ENCODE results near the gene ADGRL1. TPM values are rescaled to one million over a fixed set of nuclear protein-coding genes. Genes with fewer than 3 reads are reported as not detected.
A peak's percentile ranks its signal among the peaks of the same experiment; 100 is the strongest.

The ADGRL1 gene
- total and polyA plus RNA-seq, 2 donors, result 3.6 to 8.4 TPM

DNA sequence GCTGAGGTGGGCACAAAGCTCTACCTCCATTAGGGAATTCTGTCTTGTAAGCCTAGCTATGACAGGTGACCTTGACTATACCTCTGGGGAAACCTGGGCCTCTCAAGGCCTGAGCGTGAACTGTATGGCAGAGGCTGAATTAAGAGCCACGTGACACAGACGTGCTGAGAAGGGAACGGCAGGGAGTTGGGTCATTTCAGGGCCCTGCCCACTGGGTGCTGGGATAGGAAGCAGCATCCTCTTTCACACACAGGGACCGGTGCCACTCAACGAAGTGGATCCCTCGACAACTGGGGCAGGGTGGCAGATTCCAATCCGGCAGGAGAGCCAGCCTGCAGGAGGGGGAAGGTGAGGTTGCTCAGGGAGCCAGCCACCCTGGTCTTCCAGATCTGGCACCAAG is 78.8 kb downstream of the ADGRL1 start:
- Histone ChIP-seq H3K9me3 (ENCODE audit: control insufficient read depth in 2 of 2, insufficient read depth in 1 of 2, low read length in 1 of 2) (no peaks in the 10 kb centered on the region), H3K27ac (ENCODE audit: low read depth in 1 of 2, low read length in 1 of 2) (no peak overlapping the region), H3K36me3 (ENCODE audit: control insufficient read depth in 2 of 2, insufficient read depth in 2 of 2, low read length in 1 of 2) (peaks cover 48 to 56% of the 10 kb centered on the region in 2 donors), H3K4me3 (ENCODE audit: low read length in 2 of 2) (no peak overlapping the region), H3K27me3 (ENCODE audit: control insufficient read depth in 2 of 2, insufficient read depth in 1 of 2, low read length in 1 of 2) (no peaks in the 10 kb centered on the region), H3K4me1 (ENCODE audit: control insufficient read depth in 2 of 2, insufficient read depth in 2 of 2, low read length in 2 of 2) (no peaks in the 10 kb centered on the region)
- DNase-seq (ENCODE audit: low read depth in 6 of 9, low spot score in 9 of 9), result no peak
- WGBS, result 96% methylated on average over 8 of the region's 8 CpGs

DNA sequence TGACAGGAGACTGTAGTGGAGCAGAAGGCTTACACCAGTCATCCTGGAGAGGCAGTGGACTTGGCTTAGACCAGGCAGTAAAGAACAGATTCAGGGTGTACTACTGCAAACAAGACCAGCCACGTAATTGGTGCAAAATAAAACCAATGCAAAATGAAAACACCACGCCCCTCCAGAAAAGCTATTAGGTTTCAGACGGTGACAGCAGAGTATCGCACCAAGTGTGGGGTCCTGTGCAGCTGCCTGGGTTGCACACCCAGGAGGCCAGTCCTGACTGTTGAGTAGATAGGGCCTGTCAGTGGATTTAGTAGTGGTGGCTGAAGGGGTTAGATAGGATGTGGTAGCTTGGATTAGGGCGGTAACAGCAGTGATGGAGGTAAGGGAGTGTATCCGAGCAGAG is 83.0 kb downstream of the ADGRL1 start:
- Histone ChIP-seq H3K36me3 (ENCODE audit: control insufficient read depth in 2 of 2, insufficient read depth in 2 of 2, low read length in 1 of 2) (peaks cover 40 to 44% of the 10 kb centered on the region in 2 donors), H3K27me3 (ENCODE audit: control insufficient read depth in 2 of 2, insufficient read depth in 1 of 2, low read length in 1 of 2) (no peaks in the 10 kb centered on the region), H3K4me1 (ENCODE audit: control insufficient read depth in 2 of 2, insufficient read depth in 2 of 2, low read length in 2 of 2) (peaks cover 0 to 9% of the 10 kb centered on the region in 2 donors), H3K9me3 (ENCODE audit: control insufficient read depth in 2 of 2, insufficient read depth in 1 of 2, low read length in 1 of 2) (no peaks in the 10 kb centered on the region), H3K27ac (ENCODE audit: low read depth in 1 of 2, low read length in 1 of 2) (no peak overlapping the region), H3K4me3 (ENCODE audit: low read length in 2 of 2) (no peak overlapping the region)
- 95% methylated on average over 6 of the region's 6 CpGs for WGBS
- no peak for DNase-seq (ENCODE audit: low read depth in 6 of 9, low spot score in 9 of 9)

DNA sequence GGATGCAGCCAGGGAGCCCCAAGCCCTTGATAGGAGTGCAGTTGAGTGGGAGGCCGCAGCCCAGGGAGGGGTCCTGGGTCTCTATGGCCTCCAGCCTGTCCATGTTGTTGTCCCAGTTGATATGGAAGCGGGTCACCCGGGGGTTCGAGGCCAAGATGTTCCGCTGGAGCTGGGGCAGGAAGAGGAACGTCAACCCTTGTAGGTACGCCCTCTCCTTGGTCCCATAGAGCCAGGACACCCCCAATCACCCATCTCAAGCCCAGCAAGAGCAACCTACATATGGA is 85.5 kb downstream of the ADGRL1 start:
- no peaks in the 10 kb centered on the region for H3K9me3 ChIP-seq (ENCODE audit: control insufficient read depth in 2 of 2, insufficient read depth in 1 of 2, low read length in 1 of 2)
- WGBS, result 97% methylated on average over 7 of the region's 7 CpGs

DNA sequence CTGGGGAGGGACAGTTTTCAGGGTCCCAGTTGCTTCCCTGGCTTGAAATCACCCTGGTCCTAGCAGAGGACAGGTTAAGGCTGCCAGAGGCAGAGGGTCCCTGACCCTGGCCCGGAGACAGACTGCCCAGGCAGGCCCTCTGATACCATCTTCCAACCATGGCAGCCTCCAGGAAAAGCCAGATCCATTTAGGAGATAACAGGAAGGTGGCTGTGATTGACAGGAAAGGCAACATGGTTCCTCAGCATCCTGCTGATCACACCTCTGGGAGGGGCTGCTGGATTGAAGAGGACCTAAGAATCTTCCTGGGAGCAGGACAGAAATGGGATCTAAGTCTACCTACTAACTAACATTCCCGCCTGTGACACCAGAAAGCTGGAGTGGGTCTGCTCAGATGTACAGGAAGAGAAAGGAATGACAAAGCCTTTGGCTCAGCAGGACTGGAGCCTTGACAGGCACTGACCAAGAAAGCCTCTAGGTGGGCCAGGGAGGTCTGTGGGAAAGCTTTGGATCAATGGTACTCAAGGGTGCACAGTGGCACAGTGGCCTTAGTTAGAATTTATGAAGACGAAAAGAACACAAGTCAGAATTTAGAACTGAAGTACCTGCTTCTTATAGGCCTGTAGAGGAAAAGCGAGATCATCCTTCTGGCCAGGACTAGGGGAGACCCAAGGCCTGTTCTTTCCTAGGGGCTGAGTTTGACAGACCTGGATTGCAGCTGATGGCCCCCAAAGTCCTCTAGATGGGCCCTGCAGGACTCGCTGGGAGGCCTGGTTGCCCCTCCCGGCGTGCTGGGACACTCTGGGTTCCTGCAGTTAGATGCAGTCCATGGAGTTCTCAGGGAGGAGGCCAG is 86.1 kb downstream of the ADGRL1 start:
- Histone ChIP-seq H3K4me3 (ENCODE audit: low read length in 2 of 2) (no peak overlapping the region), H3K4me1 (ENCODE audit: control insufficient read depth in 2 of 2, insufficient read depth in 2 of 2, low read length in 2 of 2) (peaks cover 11 to 31% of the 10 kb centered on the region in 2 donors), H3K27me3 (ENCODE audit: control insufficient read depth in 2 of 2, insufficient read depth in 1 of 2, low read length in 1 of 2) (no peaks in the 10 kb centered on the region)

More for the DNA sequence above, 85.5 kb downstream of the ADGRL1 start:
- no peak overlapping the region for H3K27ac ChIP-seq (ENCODE audit: low read depth in 1 of 2, low read length in 1 of 2)
- H3K4me3 ChIP-seq (ENCODE audit: low read length in 2 of 2), result no peak overlapping the region
- H3K27me3 ChIP-seq (ENCODE audit: control insufficient read depth in 2 of 2, insufficient read depth in 1 of 2, low read length in 1 of 2), result no peaks in the 10 kb centered on the region
- DNase-seq (ENCODE audit: low read depth in 6 of 9, low spot score in 9 of 9), result no peak
- H3K4me1 ChIP-seq (ENCODE audit: control insufficient read depth in 2 of 2, insufficient read depth in 2 of 2, low read length in 2 of 2), result peaks cover 11 to 27% of the 10 kb centered on the region in 2 donors
- peaks cover 23 to 34% of the 10 kb centered on the region in 2 donors for H3K36me3 ChIP-seq (ENCODE audit: control insufficient read depth in 2 of 2, insufficient read depth in 2 of 2, low read length in 1 of 2)

DNA sequence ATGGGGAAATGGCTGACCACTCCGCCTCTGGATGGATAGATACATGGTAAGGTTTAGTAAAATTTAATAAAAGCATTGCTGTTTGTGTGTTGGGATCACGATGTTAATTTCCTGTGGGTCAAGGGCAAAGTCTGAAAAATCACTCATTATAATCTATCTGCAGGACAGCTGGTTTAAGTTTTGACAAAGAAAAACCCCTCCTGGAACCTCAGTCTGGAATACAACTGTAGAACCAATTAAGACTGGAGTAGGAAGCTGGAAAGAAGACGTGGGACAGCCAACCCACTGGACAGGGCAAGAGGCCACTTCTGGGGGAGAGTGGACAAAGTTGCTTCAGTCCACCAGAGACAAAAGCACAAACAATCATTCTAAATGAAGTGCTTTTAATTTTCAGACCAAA is 86.8 kb downstream of the ADGRL1 start:
- H3K9me3 ChIP-seq (ENCODE audit: control insufficient read depth in 2 of 2, insufficient read depth in 1 of 2, low read length in 1 of 2), result no peaks in the 10 kb centered on the region
- H3K36me3 ChIP-seq (ENCODE audit: control insufficient read depth in 2 of 2, insufficient read depth in 2 of 2, low read length in 1 of 2), result peaks cover 11 to 23% of the 10 kb centered on the region in 2 donors
- H3K4me1 ChIP-seq (ENCODE audit: control insufficient read depth in 2 of 2, insufficient read depth in 2 of 2, low read length in 2 of 2), result peaks cover 11 to 36% of the 10 kb centered on the region in 2 donors
- WGBS, result 88% methylated on average over 3 of the region's 3 CpGs
- DNase-seq (ENCODE audit: low read depth in 6 of 9, low spot score in 9 of 9), result no peak
- H3K27ac ChIP-seq (ENCODE audit: low read depth in 1 of 2, low read length in 1 of 2), result peak overlapping the region; percentile 34 to 90
- peak overlapping the region in 1 of 2 donors; percentile 85 for H3K4me3 ChIP-seq (ENCODE audit: low read length in 2 of 2)
- H3K27me3 ChIP-seq (ENCODE audit: control insufficient read depth in 2 of 2, insufficient read depth in 1 of 2, low read length in 1 of 2), result no peaks in the 10 kb centered on the region

More for the DNA sequence above, 86.1 kb downstream of the ADGRL1 start:
- no peak for DNase-seq (ENCODE audit: low read depth in 6 of 9, low spot score in 9 of 9)
- peaks cover 17 to 30% of the 10 kb centered on the region in 2 donors for H3K36me3 ChIP-seq (ENCODE audit: control insufficient read depth in 2 of 2, insufficient read depth in 2 of 2, low read length in 1 of 2)
- H3K9me3 ChIP-seq (ENCODE audit: control insufficient read depth in 2 of 2, insufficient read depth in 1 of 2, low read length in 1 of 2), result no peaks in the 10 kb centered on the region
- no peak overlapping the region for H3K27ac ChIP-seq (ENCODE audit: low read depth in 1 of 2, low read length in 1 of 2)
- WGBS, result 97% methylated on average over 7 of the region's 7 CpGs

DNA sequence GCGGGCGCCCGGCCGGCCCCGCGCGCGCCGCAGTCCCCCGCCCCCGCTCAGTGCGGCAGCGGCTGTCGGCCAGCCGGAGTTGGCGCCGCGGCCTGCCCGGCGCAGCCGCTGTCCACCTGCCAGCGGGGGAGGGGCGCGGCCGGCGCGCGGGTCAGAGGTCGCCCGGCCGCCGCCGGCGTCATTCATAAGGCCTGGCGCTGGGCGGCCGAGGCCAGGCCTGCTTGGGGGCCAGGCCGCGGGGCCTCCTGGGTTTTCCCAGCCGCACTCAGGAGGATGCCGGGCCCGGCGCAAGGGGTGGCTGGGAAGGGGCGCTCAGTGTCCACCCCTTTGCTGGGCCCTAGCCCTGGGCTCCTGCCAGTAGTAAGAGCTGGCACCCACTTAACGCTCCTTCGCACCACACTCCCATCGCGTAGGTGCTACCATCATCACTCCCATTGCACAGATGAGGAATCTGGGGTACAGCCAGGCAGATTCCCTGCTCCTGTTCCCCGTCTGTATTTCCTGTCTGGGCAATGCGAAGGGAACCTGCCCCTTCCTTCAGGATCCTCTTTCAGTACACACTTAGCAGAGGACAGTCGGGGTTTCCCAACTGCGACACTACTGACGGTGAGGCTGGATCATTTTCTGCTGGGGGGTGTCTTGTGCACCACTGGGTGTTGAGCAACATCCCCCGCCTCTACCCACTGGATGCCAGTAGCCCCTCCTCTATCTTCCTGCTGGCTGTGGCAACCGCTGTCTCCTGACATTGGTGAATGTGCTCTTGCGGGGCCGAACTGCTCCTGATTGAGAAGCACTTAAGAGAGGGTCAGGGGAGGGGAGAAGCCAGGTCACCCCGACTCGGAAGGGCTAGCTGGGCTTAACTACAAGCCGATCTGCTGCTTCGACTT is 87.6 kb downstream of the ADGRL1 start:
- peak in 5 of 9 donors; percentile 21 to 73 (median 37) for DNase-seq (ENCODE audit: low read depth in 6 of 9, low spot score in 9 of 9)
- H3K4me1 ChIP-seq (ENCODE audit: control insufficient read depth in 2 of 2, insufficient read depth in 2 of 2, low read length in 2 of 2), result peaks cover 11 to 43% of the 10 kb centered on the region in 2 donors
- H3K27me3 ChIP-seq (ENCODE audit: control insufficient read depth in 2 of 2, insufficient read depth in 1 of 2, low read length in 1 of 2), result no peaks in the 10 kb centered on the region
- peak overlapping the region; percentile 50 to 85 for H3K4me3 ChIP-seq (ENCODE audit: low read length in 2 of 2)
- no peaks in the 10 kb centered on the region for H3K9me3 ChIP-seq (ENCODE audit: control insufficient read depth in 2 of 2, insufficient read depth in 1 of 2, low read length in 1 of 2)
- H3K27ac ChIP-seq (ENCODE audit: low read depth in 1 of 2, low read length in 1 of 2), result peak overlapping the region; percentile 34 to 90
- H3K36me3 ChIP-seq (ENCODE audit: control insufficient read depth in 2 of 2, insufficient read depth in 2 of 2, low read length in 1 of 2), result peaks cover 10 to 17% of the 10 kb centered on the region in 2 donors
- 2% methylated on average over 61 of the region's 61 CpGs for WGBS

DNA sequence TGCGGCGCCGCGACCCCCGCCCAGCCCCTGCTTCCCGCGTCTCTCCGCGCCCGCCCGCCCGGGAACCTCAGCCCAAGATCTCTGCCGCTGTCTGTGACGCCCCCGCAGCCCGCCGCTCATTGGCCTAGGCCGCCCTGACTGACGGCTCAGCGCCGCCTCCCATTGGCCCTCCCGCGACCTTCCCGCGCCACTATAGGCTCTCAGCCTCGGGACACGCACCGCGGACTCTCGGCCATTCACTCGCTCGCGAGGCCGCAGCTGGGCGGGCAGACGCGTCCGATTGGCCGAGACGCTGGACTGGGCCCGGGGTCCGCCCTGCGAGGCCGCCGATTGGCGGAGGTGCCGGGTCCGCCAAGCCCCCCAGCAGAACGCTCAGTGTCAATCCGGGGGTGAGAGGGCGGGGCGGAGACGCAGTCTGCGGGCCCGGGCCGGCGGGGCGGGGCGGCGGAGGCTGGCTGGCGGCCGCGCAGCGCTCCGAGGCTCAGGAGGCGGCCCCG is 88.3 kb downstream of the ADGRL1 start, which contains the start of gene PRKACA:
Gene PRKACA, minus strand, starts transcription at position 95 of the 497 bp plus-strand sequence. CDS start 215 bp downstream, outside the sequence.
- WGBS, result under 1% methylated on average over 67 of the region's 67 CpGs
- H3K9me3 ChIP-seq (ENCODE audit: control insufficient read depth in 2 of 2, insufficient read depth in 1 of 2, low read length in 1 of 2), result no peaks in the 10 kb centered on the region
- peak within 1 kb of the TSS; percentile 34 to 90 for H3K27ac ChIP-seq (ENCODE audit: low read depth in 1 of 2, low read length in 1 of 2)
- peaks cover 11 to 50% of the 10 kb centered on the region in 2 donors for H3K4me1 ChIP-seq (ENCODE audit: control insufficient read depth in 2 of 2, insufficient read depth in 2 of 2, low read length in 2 of 2)
- DNase-seq (ENCODE audit: low read depth in 6 of 9, low spot score in 9 of 9), result peak; percentile 89 to 99 (median 97)
- H3K36me3 ChIP-seq (ENCODE audit: control insufficient read depth in 2 of 2, insufficient read depth in 2 of 2, low read length in 1 of 2), result peaks cover 6 to 12% of the 10 kb centered on the region in 2 donors
- H3K27me3 ChIP-seq (ENCODE audit: control insufficient read depth in 2 of 2, insufficient read depth in 1 of 2, low read length in 1 of 2), result no peaks in the 10 kb centered on the region
- H3K4me3 ChIP-seq (ENCODE audit: low read length in 2 of 2), result peak within 1 kb of the TSS; percentile 77 to 85

DNA sequence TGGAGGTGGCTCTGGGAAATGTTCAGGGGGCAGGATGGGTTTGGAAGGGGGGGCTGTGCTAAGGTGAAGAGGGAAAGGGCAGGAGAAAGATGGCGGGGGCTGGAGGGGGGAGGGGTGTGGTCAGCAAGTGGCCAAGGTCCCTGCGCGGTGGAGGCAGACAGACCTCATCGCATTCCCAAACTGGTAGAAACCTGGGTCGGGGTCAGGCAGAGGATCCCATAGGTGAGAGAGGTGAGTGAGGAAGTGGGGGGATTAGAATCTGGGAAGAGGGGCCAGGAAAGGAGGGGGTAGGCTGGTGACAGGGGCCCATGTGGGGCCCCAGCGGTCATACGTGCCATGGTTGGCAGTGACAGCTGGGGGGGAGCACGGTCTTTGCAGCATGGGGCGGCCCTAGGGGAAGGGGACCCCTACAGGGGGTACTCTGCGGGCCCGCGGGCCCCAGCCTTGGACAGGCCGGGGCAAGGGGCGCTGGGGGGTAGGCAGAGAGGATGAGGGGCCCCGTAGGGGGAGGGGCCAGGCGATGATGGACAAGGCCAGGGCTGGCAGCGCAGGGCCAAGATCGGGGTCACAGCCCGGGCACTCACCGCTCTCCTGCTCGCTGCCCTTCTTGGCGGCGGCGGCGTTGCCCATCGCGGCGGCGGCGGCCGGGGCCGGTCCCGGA is 88.9 kb downstream of the ADGRL1 start:
- WGBS, result 2% methylated on average over 33 of the region's 33 CpGs
- Histone ChIP-seq H3K4me3 (ENCODE audit: low read length in 2 of 2) (peak overlapping the region; percentile 77 to 85), H3K9me3 (ENCODE audit: control insufficient read depth in 2 of 2, insufficient read depth in 1 of 2, low read length in 1 of 2) (no peaks in the 10 kb centered on the region), H3K36me3 (ENCODE audit: control insufficient read depth in 2 of 2, insufficient read depth in 2 of 2, low read length in 1 of 2) (peaks cover 3 to 8% of the 10 kb centered on the region in 2 donors), H3K27ac (ENCODE audit: low read depth in 1 of 2, low read length in 1 of 2) (no peak overlapping the region), H3K4me1 (ENCODE audit: control insufficient read depth in 2 of 2, insufficient read depth in 2 of 2, low read length in 2 of 2) (peaks cover 11 to 57% of the 10 kb centered on the region in 2 donors), H3K27me3 (ENCODE audit: control insufficient read depth in 2 of 2, insufficient read depth in 1 of 2, low read length in 1 of 2) (no peaks in the 10 kb centered on the region)
- peak in 1 of 9 donors; percentile 33 for DNase-seq (ENCODE audit: low read depth in 6 of 9, low spot score in 9 of 9)

Data from thymus (tissue), 11 donors.